Upper lobe of left lung (tissue), 6 donors: Measurements from ENCODE around the gene FLNB. TPM values are rescaled to one million over a fixed set of nuclear protein-coding genes. Genes with fewer than 3 reads are reported as not detected.

Experiments
- ATAC-seq, 2 donors: fragments of 200-7000 bp; cut with Tn5 transposase; one replicate each; pipeline ENCODE4 v1.9.1; 2022; ENCODE audit warnings: mild to moderate bottlenecking in 2 of 2, moderate library complexity in 2 of 2; ENCODE audit not compliant: low FRiP score in 2 of 2
- DNase-seq, 2 donors: peaks; one replicate each; pipeline ENCODE4 v3.0.0-alpha.2; 2019 to 2020
- H3K27ac ChIP-seq, 4 donors: fragments of 200-600 bp; sonication (generic); one replicate each; pipeline ENCODE4 v1.5.1; 2016 to 2019
- H3K27me3 ChIP-seq, 4 donors: fragments of 200-600 bp; sonication (generic); one replicate each; pipeline ENCODE4 v1.5.1; 2017 to 2019
- H3K36me3 ChIP-seq, 4 donors: fragments of 200-600 bp; sonication (generic); one replicate each; pipeline ENCODE4 v1.5.1; 2016 to 2019
- H3K4me1 ChIP-seq, 4 donors: fragments of 200-600 bp; sonication (generic); one replicate each; pipeline ENCODE4 v1.5.1; 2018 to 2019
- H3K4me3 ChIP-seq, 4 donors: fragments of 200-600 bp; sonication (generic); one replicate each; pipeline ENCODE4 v1.5.1; 2017 to 2019; ENCODE audit warnings: mild to moderate bottlenecking in 2 of 4, moderate library complexity in 1 of 4
- H3K9me3 ChIP-seq, 4 donors: fragments of 200-600 bp; sonication (generic); one replicate each; pipeline ENCODE4 v1.5.1; 2018 to 2019
- CTCF ChIP-seq, 6 experiments: fragments of 450-650 bp in 4 of 6; fragments of 200-600 bp in 2 of 6; sonication (generic) in 2 of 6; IDR thresholded peaks; one replicate each; pipeline ENCODE4 v1.5.1; 2016 to 2019; ENCODE audit warnings: antibody characterized with exemption in 6 of 6
- EP300 ChIP-seq, 4 donors: sonication (generic); formaldehyde crosslinking; IDR thresholded peaks; one replicate each; pipeline ENCODE4 v1.5.1; 2017; ENCODE audit warnings: antibody characterized with exemption in 4 of 4, control low read depth in 2 of 4
- POLR2A ChIP-seq, 4 donors: fragments of 450-650 bp; IDR thresholded peaks; one replicate each; pipeline ENCODE4 v1.5.1; 2016 to 2017; ENCODE audit warnings: antibody characterized with exemption in 4 of 4, mild to moderate bottlenecking in 2 of 4
- POLR2AphosphoS5 ChIP-seq, 2 donors: sonication (generic); formaldehyde crosslinking; IDR thresholded peaks; one replicate each; pipeline ENCODE4 v1.5.1; 2017; ENCODE audit warnings: antibody characterized with exemption in 2 of 2
- WGBS, 2 donors: methylation state at CpG; one replicate each; pipeline ENCODE4 v1.1.5; 2017 to 2018; 5-methylcytosine and 5-hydroxymethylcytosine counted together
- total RNA-seq, 6 donors: library from RNA; depleted of rRNA in 4 of 6; stranded (reverse); fragments of >200 nt in 4 of 6; gene quantifications; one replicate each; pipeline versions ENCODE4 v1.1.0 to v1.2.1, GENCODE V29; 2016 to 2021
- donor health status: DM: no; HTN: no; CAD: no; lungs with moderate emphysema.
- donor health status: DM: no; HTN: yes; CAD: no; lungs with severe emphysema.

Gene FLNB
- total RNA-seq, 6 donors from 2014 or later = 101 to 193 (median 127) TPM

GRCh38 chr3:58135712-58136543 lies 127.7 kb downstream of the FLNB start:
- H3K27ac ChIP-seq = no peak overlapping the region

GRCh38 chr3:58137306-58137705 lies 129.1 kb downstream of the FLNB start:
- WGBS, 2 donors = 80 to 95% methylated on average over 4 of the region's 4 CpGs
- H3K27ac ChIP-seq = no peak overlapping the region
- no peaks in the 10 kb centered on the region for H3K9me3 ChIP-seq
- H3K36me3 ChIP-seq = peaks cover 4 to 92% (median 51%) of the 10 kb centered on the region in 4 donors
- H3K27me3 ChIP-seq = no peaks in the 10 kb centered on the region
- DNase-seq (no peak), ATAC-seq (no peak)
- H3K4me3 ChIP-seq = no peak overlapping the region
- peaks cover 0 to 3% (median 0%) of the 10 kb centered on the region in 4 donors for H3K4me1 ChIP-seq
- no peak for TF ChIP-seq POLR2AphosphoS5 (IDR thresholded peaks at IDR 0.05)
- TF ChIP-seq EP300 (IDR thresholded peaks at IDR 0.05) = no peak
- no peak for TF ChIP-seq CTCF (IDR thresholded peaks at IDR 0.05)

More at GRCh38 chr3:58135712-58136543, 127.7 kb downstream of the FLNB start:
- H3K4me1 ChIP-seq = peaks cover 0 to 3% (median 0%) of the 10 kb centered on the region in 4 donors
- no peaks in the 10 kb centered on the region for H3K9me3 ChIP-seq
- no peaks in the 10 kb centered on the region for H3K27me3 ChIP-seq
- 86 to 93% methylated on average over 14 of the region's 14 CpGs for WGBS, 2 donors
- DNase-seq = no peak
- peaks cover 4 to 92% (median 44%) of the 10 kb centered on the region in 4 donors for H3K36me3 ChIP-seq
- peak in 2 of 6 experiments; percentile 12 to 18 for TF ChIP-seq CTCF (IDR thresholded peaks at IDR 0.05)
- TF ChIP-seq POLR2A (IDR thresholded peaks at IDR 0.05) = no peak
- no peak overlapping the region for H3K4me3 ChIP-seq
- ATAC-seq = no peak

GRCh38 chr3:58141766-58142345 lies 133.6 kb downstream of the FLNB start:
- WGBS, 2 donors = 92 to 93% methylated on average over 12 of the region's 12 CpGs
- Histone ChIP-seq H3K9me3 (no peaks in the 10 kb centered on the region), H3K4me1 (peaks cover 0 to 3% (median 0%) of the 10 kb centered on the region in 4 donors), H3K27ac (no peak overlapping the region), H3K36me3 (peaks cover 3 to 89% (median 48%) of the 10 kb centered on the region in 4 donors), H3K27me3 (no peaks in the 10 kb centered on the region), H3K4me3 (no peak overlapping the region)
- ATAC-seq (no peak), DNase-seq (no peak)
- TF ChIP-seq CTCF (IDR thresholded peaks at IDR 0.05) = no peak
- TF ChIP-seq POLR2A (IDR thresholded peaks at IDR 0.05) = no peak
- TF ChIP-seq POLR2AphosphoS5 (IDR thresholded peaks at IDR 0.05) = no peak
- no peak for TF ChIP-seq EP300 (IDR thresholded peaks at IDR 0.05)

- WGBS, 2 donors = 88 to 89% methylated on average over 4 to 9 of the region's 9 CpGs
These were observed 135.3 kb downstream of the FLNB start for GRCh38 chr3:58143417-58144055.

More at GRCh38 chr3:58143417-58144055, 135.3 kb downstream of the FLNB start:
- TF ChIP-seq POLR2A (IDR thresholded peaks at IDR 0.05) = no peak
- TF ChIP-seq EP300 (IDR thresholded peaks at IDR 0.05) = no peak
- no peak for TF ChIP-seq POLR2AphosphoS5 (IDR thresholded peaks at IDR 0.05)
- TF ChIP-seq CTCF (IDR thresholded peaks at IDR 0.05) = no peak
- Histone ChIP-seq H3K36me3 (peaks cover 3 to 89% (median 46%) of the 10 kb centered on the region in 4 donors), H3K27me3 (no peaks in the 10 kb centered on the region), H3K9me3 (no peaks in the 10 kb centered on the region), H3K4me1 (peaks cover 0 to 3% (median 0%) of the 10 kb centered on the region in 4 donors), H3K4me3 (no peak overlapping the region), H3K27ac (no peak overlapping the region)
- ATAC-seq (no peak), DNase-seq (no peak)
